GM12873 (cell line): ENCODE data around the gene IMMT.

Experiments used
- TF ChIP-seq, protein P1 (sequence below): IDR thresholded peaks from 2 replicates; pipeline ENCODE4 v1.5.1; 2012; ENCODE audit warnings: low read depth, mild to moderate bottlenecking, moderate library complexity, low read length, control low read depth; ENCODE audit not compliant: insufficient read depth; ENCODE audit errors: missing control alignments

The IMMT gene

DNA sequence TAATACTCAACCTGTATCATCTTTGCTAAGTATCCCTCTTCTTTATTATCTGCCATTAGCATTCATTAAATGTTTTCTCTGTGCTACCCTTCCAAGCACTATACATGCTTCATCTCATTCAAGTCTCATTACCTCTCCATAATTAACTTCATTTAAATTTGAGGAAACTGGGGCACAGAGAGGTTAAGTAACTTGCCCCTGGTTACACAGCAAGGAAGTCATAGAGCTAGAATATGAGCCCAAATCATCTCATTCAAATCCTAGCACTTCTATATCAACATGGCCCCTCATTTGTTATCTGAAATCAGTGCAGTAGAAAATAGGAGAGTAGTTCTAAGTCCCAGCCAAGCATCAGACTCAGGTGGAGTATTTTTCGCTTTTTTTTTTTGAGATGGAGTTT lies 8.4 kb upstream of the IMMT start:
- TF ChIP-seq, protein P1, sequence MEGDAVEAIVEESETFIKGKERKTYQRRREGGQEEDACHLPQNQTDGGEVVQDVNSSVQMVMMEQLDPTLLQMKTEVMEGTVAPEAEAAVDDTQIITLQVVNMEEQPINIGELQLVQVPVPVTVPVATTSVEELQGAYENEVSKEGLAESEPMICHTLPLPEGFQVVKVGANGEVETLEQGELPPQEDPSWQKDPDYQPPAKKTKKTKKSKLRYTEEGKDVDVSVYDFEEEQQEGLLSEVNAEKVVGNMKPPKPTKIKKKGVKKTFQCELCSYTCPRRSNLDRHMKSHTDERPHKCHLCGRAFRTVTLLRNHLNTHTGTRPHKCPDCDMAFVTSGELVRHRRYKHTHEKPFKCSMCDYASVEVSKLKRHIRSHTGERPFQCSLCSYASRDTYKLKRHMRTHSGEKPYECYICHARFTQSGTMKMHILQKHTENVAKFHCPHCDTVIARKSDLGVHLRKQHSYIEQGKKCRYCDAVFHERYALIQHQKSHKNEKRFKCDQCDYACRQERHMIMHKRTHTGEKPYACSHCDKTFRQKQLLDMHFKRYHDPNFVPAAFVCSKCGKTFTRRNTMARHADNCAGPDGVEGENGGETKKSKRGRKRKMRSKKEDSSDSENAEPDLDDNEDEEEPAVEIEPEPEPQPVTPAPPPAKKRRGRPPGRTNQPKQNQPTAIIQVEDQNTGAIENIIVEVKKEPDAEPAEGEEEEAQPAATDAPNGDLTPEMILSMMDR = no peak

DNA sequence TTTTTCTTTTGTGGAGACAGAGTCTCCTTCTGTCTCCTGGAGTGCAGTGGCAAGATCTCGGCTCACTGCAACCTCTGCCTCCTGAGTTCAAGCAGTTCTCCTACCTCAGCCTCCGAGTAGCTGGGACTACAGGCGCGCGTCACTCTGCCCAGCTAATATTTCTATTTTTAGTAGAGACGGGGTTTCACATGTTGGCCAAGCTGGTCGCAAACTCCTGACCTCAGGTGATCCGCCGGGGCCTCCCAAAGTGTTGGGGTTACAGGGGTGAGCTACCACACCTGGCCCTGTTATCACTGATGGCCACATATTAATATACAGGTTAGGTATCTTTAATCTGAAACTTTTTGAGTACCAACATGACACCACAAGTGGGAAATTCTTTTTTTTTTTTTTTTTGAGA lies 7.4 kb upstream of the IMMT start:
- TF ChIP-seq, protein P1 = no peak

DNA sequence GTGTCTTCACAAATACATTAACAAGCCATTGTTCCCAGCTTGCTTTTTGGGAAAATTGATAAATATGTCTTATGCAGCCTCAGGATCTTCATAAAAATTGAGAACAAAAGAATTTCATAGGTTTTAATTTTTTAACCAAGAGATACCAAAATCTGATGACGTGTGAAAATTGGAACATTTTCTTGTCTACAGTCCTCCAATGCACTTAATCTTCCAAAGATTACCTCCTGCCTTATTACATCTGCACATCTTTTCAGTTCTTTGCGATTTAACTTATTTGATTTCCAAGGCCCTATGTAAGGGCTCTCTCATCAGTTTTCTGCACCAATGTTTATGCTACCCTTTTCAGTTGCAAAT lies 7.1 kb upstream of the IMMT start:
- TF ChIP-seq, protein P1 = no peak

DNA sequence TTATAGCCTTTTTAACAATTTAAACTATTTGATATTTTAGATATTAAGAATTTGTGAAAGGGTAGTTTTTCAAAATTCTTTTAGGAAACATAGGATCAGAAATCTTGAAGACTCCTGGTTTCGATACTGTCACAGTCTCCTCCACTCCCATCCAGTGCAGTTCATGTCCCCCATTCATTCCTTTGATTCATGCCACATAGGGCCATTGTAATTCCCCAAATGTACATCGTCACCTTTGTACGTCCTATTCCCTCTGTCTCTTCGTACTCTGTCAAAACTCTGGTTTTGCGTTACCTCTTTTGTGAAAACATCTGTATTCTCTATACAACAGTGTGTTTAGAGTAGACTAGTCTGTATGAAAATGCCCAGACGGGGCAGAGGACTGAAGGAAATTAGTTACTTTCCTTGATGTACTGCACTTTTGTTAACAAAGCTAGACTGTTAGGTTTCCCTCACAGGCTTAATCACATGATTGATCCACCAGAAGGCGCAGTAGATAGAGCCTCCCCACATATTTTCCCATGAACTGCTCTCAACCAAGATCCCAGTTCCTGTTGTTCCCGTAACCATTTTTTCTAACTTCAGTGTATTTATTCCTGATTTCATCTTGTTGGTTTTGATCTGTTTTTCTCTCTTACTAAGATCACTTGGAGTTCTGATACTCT lies 6.5 kb upstream of the IMMT start:
- TF ChIP-seq, protein P1 = no peak

- TF ChIP-seq, protein P1 = no peak
Observed at GRCh38 chr2:86199834-86200177, 4.5 kb upstream of the IMMT start.

DNA sequence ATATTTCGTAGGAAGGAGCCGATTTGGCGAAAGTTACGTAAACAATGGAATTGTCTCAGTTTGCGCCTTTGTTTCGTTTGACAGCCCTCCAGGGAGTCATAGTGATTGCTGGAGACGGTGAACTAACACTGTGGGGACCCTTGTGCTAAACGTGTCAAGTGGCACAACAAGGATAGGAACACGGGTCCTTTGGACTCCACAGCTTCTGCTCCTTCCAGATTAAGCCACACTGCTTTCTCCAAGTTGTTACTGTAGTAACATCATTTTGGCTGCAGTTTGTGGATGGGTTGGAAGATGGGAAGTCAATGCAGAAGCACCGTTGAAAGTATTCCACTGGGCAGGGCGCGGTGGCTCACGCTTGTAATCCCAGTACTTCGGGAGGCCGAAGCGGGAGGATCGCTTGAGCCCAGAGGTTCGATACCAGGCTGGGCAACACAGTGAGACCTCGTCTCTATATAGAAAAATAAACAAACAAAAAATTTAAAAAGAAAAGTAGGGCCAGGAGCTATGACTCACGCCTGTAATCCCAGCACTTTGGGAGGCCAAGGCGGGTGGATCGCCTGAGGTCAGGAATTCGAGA lies 636 bp upstream of the IMMT start:
- TF ChIP-seq, protein P1 = no peak

DNA sequence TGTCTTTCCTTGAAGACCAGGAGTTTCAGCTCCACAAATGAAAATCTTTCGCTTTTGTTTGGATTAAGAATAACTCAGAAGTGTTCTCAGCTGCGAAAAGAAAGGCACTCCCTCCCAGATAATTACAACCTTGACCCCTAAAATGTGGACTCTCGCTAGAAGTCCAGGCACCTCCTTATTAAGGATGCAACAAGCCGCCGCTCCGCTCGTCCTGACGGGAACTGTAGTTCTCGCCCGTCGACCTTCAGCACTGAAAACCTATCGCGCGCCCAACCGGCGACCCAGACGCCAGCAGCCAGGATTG lies 559 bp downstream of the IMMT start:
- TF ChIP-seq, protein P1 = no peak
